ENCODE measurements around the gene KXD1.

DNA sequence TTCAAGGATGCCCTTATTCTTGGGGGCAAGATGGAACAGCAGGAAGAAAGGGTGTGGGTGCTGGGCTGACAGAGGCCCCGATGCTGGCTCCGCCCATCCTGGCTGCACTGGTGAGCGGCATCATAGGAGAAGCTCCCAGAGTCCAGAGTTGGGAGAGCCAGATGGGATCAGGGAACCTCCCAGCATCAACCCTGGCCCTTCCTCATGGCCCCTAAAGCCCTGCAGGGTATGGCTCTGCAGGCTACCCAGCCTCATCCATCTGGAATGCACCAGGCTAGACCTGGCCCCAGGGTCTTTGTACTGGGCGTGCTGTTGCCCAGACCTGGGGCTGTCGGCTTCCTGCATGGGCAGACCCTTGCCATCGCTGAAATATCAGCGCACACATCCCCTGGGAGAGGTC lies 27.9 kb upstream of the KXD1 start:
- TF ChIP-seq, protein P1, sequence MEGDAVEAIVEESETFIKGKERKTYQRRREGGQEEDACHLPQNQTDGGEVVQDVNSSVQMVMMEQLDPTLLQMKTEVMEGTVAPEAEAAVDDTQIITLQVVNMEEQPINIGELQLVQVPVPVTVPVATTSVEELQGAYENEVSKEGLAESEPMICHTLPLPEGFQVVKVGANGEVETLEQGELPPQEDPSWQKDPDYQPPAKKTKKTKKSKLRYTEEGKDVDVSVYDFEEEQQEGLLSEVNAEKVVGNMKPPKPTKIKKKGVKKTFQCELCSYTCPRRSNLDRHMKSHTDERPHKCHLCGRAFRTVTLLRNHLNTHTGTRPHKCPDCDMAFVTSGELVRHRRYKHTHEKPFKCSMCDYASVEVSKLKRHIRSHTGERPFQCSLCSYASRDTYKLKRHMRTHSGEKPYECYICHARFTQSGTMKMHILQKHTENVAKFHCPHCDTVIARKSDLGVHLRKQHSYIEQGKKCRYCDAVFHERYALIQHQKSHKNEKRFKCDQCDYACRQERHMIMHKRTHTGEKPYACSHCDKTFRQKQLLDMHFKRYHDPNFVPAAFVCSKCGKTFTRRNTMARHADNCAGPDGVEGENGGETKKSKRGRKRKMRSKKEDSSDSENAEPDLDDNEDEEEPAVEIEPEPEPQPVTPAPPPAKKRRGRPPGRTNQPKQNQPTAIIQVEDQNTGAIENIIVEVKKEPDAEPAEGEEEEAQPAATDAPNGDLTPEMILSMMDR (IDR thresholded peaks at IDR 0.05): no peak
- no peak for TF ChIP-seq POLR2A (IDR thresholded peaks at IDR 0.05)

Measured in Peyer's patch (tissue), 4 donors.